HG03432 (cell line): ENCODE measurements around the gene PRKN.
"Not testable (repeated sequence)": the region's sequence is repeated elsewhere in the genome, so short reads cannot be mapped to it uniquely, and the experiment has no call there.

Source experiments
- ATAC-seq: cut with Tn5 transposase; IDR thresholded peaks from one replicate; pipeline ENCODE4 v1.9.1; 2021; ENCODE audit warnings: mild to moderate bottlenecking, moderate library complexity; ENCODE audit not compliant: unreplicated experiment

Gene PRKN

GRCh38 chr6:161889324-161889723 is 838.2 kb downstream of the PRKN start:
- ATAC-seq, result no peak

- not testable (repeated sequence) for ATAC-seq
Observed at GRCh38 chr6:161886545-161886944, 841.0 kb downstream of the PRKN start.

- no peak for ATAC-seq
Observed at GRCh38 chr6:161884782-161885181, 842.8 kb downstream of the PRKN start.

GRCh38 chr6:161882196-161882765 is 845.3 kb downstream of the PRKN start:
- ATAC-seq, result no peak

- ATAC-seq, result no peak
Observed at GRCh38 chr6:161880056-161880455, 847.5 kb downstream of the PRKN start.

- ATAC-seq, result no peak
Observed at GRCh38 chr6:161876231-161876630, 851.3 kb downstream of the PRKN start.

GRCh38 chr6:161870236-161870901 is 857.2 kb downstream of the PRKN start:
- no peak for ATAC-seq

- ATAC-seq, result no peak
Observed at GRCh38 chr6:161869491-161869890, 858.1 kb downstream of the PRKN start.

GRCh38 chr6:161866570-161866969 is 861.0 kb downstream of the PRKN start:
- no peak for ATAC-seq

GRCh38 chr6:161861061-161861460 is 866.5 kb downstream of the PRKN start:
- not testable (repeated sequence) for ATAC-seq

- no peak for ATAC-seq
Observed at GRCh38 chr6:161853657-161854056, 873.9 kb downstream of the PRKN start.

GRCh38 chr6:161851486-161851885 is 876.1 kb downstream of the PRKN start:
- not testable (repeated sequence) for ATAC-seq

GRCh38 chr6:161850562-161850961 is 877.0 kb downstream of the PRKN start:
- ATAC-seq, result no peak

GRCh38 chr6:161847628-161848027 is 879.9 kb downstream of the PRKN start:
- no peak for ATAC-seq

GRCh38 chr6:161844804-161845203 is 882.8 kb downstream of the PRKN start:
- no peak for ATAC-seq

- no peak for ATAC-seq
Observed at GRCh38 chr6:161843066-161843465, 884.5 kb downstream of the PRKN start.

GRCh38 chr6:161840380-161840779 is 887.2 kb downstream of the PRKN start:
- no peak for ATAC-seq

- ATAC-seq, result no peak
Observed at GRCh38 chr6:161838306-161839035, 889.1 kb downstream of the PRKN start.

- no peak for ATAC-seq
Observed at GRCh38 chr6:161837854-161838253, 889.7 kb downstream of the PRKN start.

- ATAC-seq, result no peak
Observed at GRCh38 chr6:161837449-161837735, 890.2 kb downstream of the PRKN start.

- no peak for ATAC-seq
Observed at GRCh38 chr6:161836643-161837448, 890.7 kb downstream of the PRKN start.
